HepG2 (cell line): ENCODE results near the gene RPS10. TPM values are rescaled to one million over a fixed set of nuclear protein-coding genes. Genes with fewer than 3 reads are reported as not detected.
A peak's percentile ranks its signal among the peaks of the same experiment; 100 is the strongest.

Experiments used
- ATAC-seq: fragments of 200-7000 bp; cut with Tn5 transposase; 3 replicates; pipeline ENCODE4 v1.9.1; 2020; ENCODE audit warnings: mild to moderate bottlenecking, moderate library complexity
- BruUV-seq: library from RNA; stranded (reverse); fragments of 400-500 nt; replicated peaks from 2 replicates; lab custom pipeline; 2021; lab: Mats Ljungman, UMichigan
- CTCF ChIA-PET: fragments of 300-600 bp; formaldehyde crosslinking; extraction: SDS; loops from one replicate; lab custom pipeline; 2021; ENCODE audit warnings: low total read pairs, inconsistent platforms, low intra/inter-chr PET ratio; lab: Yijun Ruan, JAX
- POLR2A ChIA-PET: fragments of 350-600 bp; sonication (Branson Sonifier 250); formaldehyde crosslinking; loops from one replicate; lab custom pipeline; 2020; ENCODE audit warnings: antibody characterized with exemption, inconsistent platforms; lab: Yijun Ruan, JAX
- DNase-seq: peaks from one replicate; pipeline ENCODE4 v3.0.0-alpha.2; 2015; ENCODE audit warnings: low spot score
- FAIRE-seq: peaks from 3 replicates; lab custom pipeline; 2011; peaks lifted over from hg19 to GRCh38; lab: Jason Lieb, UNC
- H2AFZ ChIP-seq: one replicate; pipeline ENCODE4 v1.6.1; 2011; ENCODE audit warnings: low read length, inconsistent platforms
- H3K27ac ChIP-seq: fragments of 300-600 bp; 3 replicates; pipeline ENCODE4 v1.8.0; 2011; ENCODE audit warnings: mixed run types, mild to moderate bottlenecking, mixed read lengths, low read length, inconsistent platforms; ENCODE audit not compliant: insufficient read depth; ENCODE audit errors: extremely low read length
- H3K27me3 ChIP-seq, 2 experiments: fragments of 200-600 bp in 1 of 2; 2 replicates in 1 of 2; 3 replicates in 1 of 2; pipeline versions ENCODE4 v1.6.0 to v1.8.0; 2011; ENCODE audit warnings: low read length in 2 of 2, mild to moderate bottlenecking in 2 of 2, moderate library complexity in 2 of 2, inconsistent platforms in 1 of 2; ENCODE audit not compliant: insufficient read depth in 2 of 2, control insufficient read depth in 1 of 2
- H3K36me3 ChIP-seq, 2 experiments: fragments of 200-600 bp in 1 of 2; replicated peaks in 1 of 2; 2 replicates in 1 of 2; 3 replicates in 1 of 2; pipeline versions ENCODE4 v1.5.1 to v1.8.0; 2011; ENCODE audit warnings: low read length in 2 of 2, inconsistent platforms in 1 of 2; ENCODE audit not compliant: insufficient read depth in 2 of 2, control insufficient read depth in 1 of 2
- H3K4me1 ChIP-seq: 2 replicates; pipeline ENCODE4 v1.5.1; 2012; ENCODE audit warnings: low read length, inconsistent platforms; ENCODE audit not compliant: insufficient read depth
- H3K4me2 ChIP-seq: 2 replicates; pipeline ENCODE4 v1.6.0; 2011; ENCODE audit warnings: low read depth, low read length, inconsistent platforms
- H3K4me3 ChIP-seq, 3 experiments: fragments of 200-600 bp in 1 of 3; sonication (generic), shearing (Covaris generic) in 1 of 3; replicated peaks in 1 of 3; 2 replicates each; pipeline ENCODE4 v1.5.1; 2011 to 2016; ENCODE audit warnings: low read length in 3 of 3, inconsistent platforms in 2 of 3, low read depth in 2 of 3, mild to moderate bottlenecking in 2 of 3, control low read depth in 1 of 3, mixed read lengths in 1 of 3; ENCODE audit not compliant: insufficient read depth in 1 of 3
- H3K79me2 ChIP-seq: one replicate; pipeline ENCODE4 v1.6.1; 2011; ENCODE audit warnings: low read length, inconsistent platforms; ENCODE audit not compliant: insufficient read depth
- H3K9ac ChIP-seq: 2 replicates; pipeline ENCODE4 v1.6.0; 2011; ENCODE audit warnings: mild to moderate bottlenecking, low read depth, low read length, inconsistent platforms; ENCODE audit not compliant: insufficient read depth
- H3K9me3 ChIP-seq: 2 replicates; pipeline ENCODE4 v1.5.1; 2012; ENCODE audit warnings: mild to moderate bottlenecking, low read length
- H4K20me1 ChIP-seq: 2 replicates; pipeline ENCODE4 v1.6.0; 2011; ENCODE audit warnings: inconsistent platforms, mild to moderate bottlenecking, low read length, moderate library complexity; ENCODE audit not compliant: insufficient read depth
- ATF7 ChIP-seq, 2 experiments: fragments of 450-650 bp in 1 of 2; sonication (generic) in 1 of 2; formaldehyde crosslinking in 1 of 2; IDR thresholded peaks; 2 replicates each; pipeline versions ENCODE4 v1.4.0 to v1.6.1; 2016 to 2020; ENCODE audit warnings: antibody characterized with exemption in 1 of 2, mild to moderate bottlenecking in 1 of 2, missing genetic modification reagents in 1 of 2
- KLF11 ChIP-seq: IDR thresholded peaks from 2 replicates; pipeline ENCODE4 v1.6.1; 2016; ENCODE audit warnings: missing compliant biosample characterization
- MEIS1 ChIP-seq: sonication (generic); formaldehyde crosslinking; IDR thresholded peaks from 2 replicates; pipeline ENCODE4 v1.9.0; 2021; ENCODE audit warnings: mild to moderate bottlenecking, missing genetic modification reagents, moderate library complexity, borderline replicate concordance
- TARDBP ChIP-seq: sonication (generic); formaldehyde crosslinking; IDR thresholded peaks from 2 replicates; pipeline ENCODE4 v1.8.0; 2022; ENCODE audit warnings: mild to moderate bottlenecking, missing genetic modification reagents
- XBP1 ChIP-seq: sonication (generic); formaldehyde crosslinking; IDR thresholded peaks from 2 replicates; pipeline ENCODE4 v1.5.0; 2020; ENCODE audit warnings: missing genetic modification reagents
- ZNF605 ChIP-seq: sonication (generic); formaldehyde crosslinking; IDR thresholded peaks from 2 replicates; pipeline ENCODE4 v1.8.0; 2022; ENCODE audit warnings: mild to moderate bottlenecking, missing genetic modification reagents
- ZNF75D ChIP-seq: sonication (generic); formaldehyde crosslinking; IDR thresholded peaks from 2 replicates; pipeline ENCODE4 v1.8.1; 2023; ENCODE audit warnings: missing genetic modification reagents, mild to moderate bottlenecking, borderline replicate concordance
- WGBS: methylation state at CpG from one replicate; pipeline ENCODE4 v1.1.6; 2017; ENCODE audit warnings: low lambda C conversion rate; 5-methylcytosine and 5-hydroxymethylcytosine counted together
- in situ Hi-C: cut with HindIII; loops from 2 replicates; pipeline ENCODE4 v1.10.0; 2017; ENCODE audit warnings: low pct_unique_long_range_greater_than_20kb; ENCODE audit not compliant: extremely low pct_ligation_motif_present
- intact Hi-C: fragments of 100-400 bp; cut with micrococcal nuclease; formaldehyde crosslinking; loops from one replicate; pipeline ENCODE4 v1.10.0; 2022; ENCODE audit not compliant: unreplicated experiment
- polyA plus RNA-seq, 8 experiments: library from polyadenylated mRNA; depleted of rRNA in 3 of 8; stranded (reverse) in 7 of 8; unstranded in 1 of 8; fragments of >200 nt; fragmentation: Illumina TruSeq in 4 of 8; extraction: Trizol in 4 of 8; gene quantifications; 2 replicates each; pipeline versions ENCODE4 v1.2.1 to v1.2.3, GENCODE V29; 2011 to 2016; ENCODE audit warnings: low read depth in 4 of 8, missing spikeins in 1 of 8, mixed read lengths in 1 of 8; ENCODE audit not compliant: insufficient read depth in 1 of 8
- total RNA-seq, 5 experiments: library from RNA; depleted of rRNA; stranded (reverse); fragments of >200 nt; fragmentation: Illumina TruSeq; extraction: Trizol; gene quantifications; 2 replicates each; pipeline ENCODE4 v1.2.3, GENCODE V29; 2016; ENCODE audit warnings: low read depth in 1 of 5
- TF ChIP-seq, protein P1 (sequence below): sonication (generic); formaldehyde crosslinking; conservative IDR thresholded peaks from 2 replicates; pipeline ENCODE4 v1.4.0; 2020; ENCODE audit warnings: mild to moderate bottlenecking, missing genetic modification reagents, moderate library complexity
- TF ChIP-seq, protein P2 (sequence below): sonication (generic); formaldehyde crosslinking; IDR thresholded peaks from 2 replicates; pipeline ENCODE4 v1.4.0; 2020; ENCODE audit warnings: missing genetic modification reagents, borderline replicate concordance
- TF ChIP-seq, protein P3 (sequence below): sonication (generic); formaldehyde crosslinking; IDR thresholded peaks from 2 replicates; pipeline ENCODE4 v1.4.0; 2020; ENCODE audit warnings: missing genetic modification reagents

RPS10 gene
- total and polyA plus RNA-seq, 2 of the 13 experiments (the other 11 are each of a cell fraction or from before 2014, with no cell fraction given), result 2,909 to 4,648 TPM

DNA sequence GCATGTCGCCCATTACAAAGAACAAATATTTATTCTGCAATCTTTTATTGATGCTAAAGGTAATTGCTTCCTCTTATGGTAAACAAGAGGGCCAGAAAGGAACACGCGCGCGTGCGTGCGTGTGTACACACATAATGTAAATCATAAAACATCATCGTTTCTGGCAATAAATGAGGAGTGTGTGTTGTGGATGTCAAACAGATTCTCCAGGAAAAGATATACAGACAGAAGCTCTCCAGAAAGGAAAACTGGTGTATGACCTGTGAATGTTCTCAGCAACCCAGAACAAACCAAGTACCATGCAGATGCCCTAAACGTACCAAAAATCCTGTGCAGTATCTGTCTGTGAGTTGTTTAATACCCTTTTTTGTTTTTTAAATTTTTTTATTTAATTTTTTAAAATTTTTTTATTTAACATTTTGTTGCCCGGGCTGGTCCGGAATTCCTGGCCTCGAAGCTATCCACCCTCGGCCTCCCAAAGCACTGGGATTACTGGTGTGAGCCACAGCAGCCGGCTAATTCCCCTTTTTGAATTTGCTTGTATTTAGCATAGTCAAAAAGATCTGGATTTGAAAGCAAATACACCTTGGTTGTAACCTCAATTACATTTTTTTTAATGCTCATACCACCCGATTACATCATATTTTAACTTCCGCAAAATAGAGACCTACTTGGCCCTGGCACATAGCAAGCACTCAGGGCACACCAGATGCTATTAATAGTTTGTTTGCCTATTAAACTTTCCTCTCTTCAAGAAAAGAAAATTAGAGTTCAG lies 32.5 kb downstream of the RPS10 start:
- in situ Hi-C loops (no loop called here), intact Hi-C loops (loop anchor here (2.0 kb wide), 1 partner anchor 145 kb away; the partner anchor contains the start of gene SMIM29)
- ATAC-seq, result no peak
- no peak for FAIRE-seq
- Histone ChIP-seq H3K9ac (peak overlapping the region; percentile 93), H3K79me2 (peaks cover 39% of the 10 kb centered on the region), H3K4me1 (peaks cover 28% of the 10 kb centered on the region), H3K27me3 (no peaks in the 10 kb centered on the region; a peak in 1 of 5 replicates), H2AFZ (peak overlapping the region; percentile 64), H3K9me3 (peaks cover 5% of the 10 kb centered on the region), H3K4me2 (peak overlapping the region; percentile 83), H4K20me1 (peaks cover 5% of the 10 kb centered on the region), H3K27ac (peak overlapping the region; percentile 93), H3K4me3 (peak overlapping the region; percentile 64 to 86 (median 81)), H3K36me3 (no peaks in the 10 kb centered on the region)
- POLR2A ChIA-PET, result interaction anchor here (0.9 to 3.5 kb wide), 2 partner anchors 22 kb away, joined by 4 to 22 read pairs; no protein-coding TSS in a partner anchor
- WGBS, result 46% methylated on average over 16 of the region's 16 CpGs
- DNase-seq, result no peak
- BruUV-seq, result TSS peak; percentile 64
- CTCF ChIA-PET, result interaction anchor here (1.5 to 1.7 kb wide), 3 partner anchors 144 to 197 kb away, joined by 6 to 12 read pairs (median 6); partner anchors contain the start of gene SMIM29
- 0 out of 2 replicates have a peak, but pooled peaks have one; percentile 37 for TF ChIP-seq MEIS1 (CRISPR knock-in tag)
- TF ChIP-seq KLF11 (CRISPR knock-in tag), result 0 out of 2 replicates have a peak, but pooled peaks have one; percentile 2
- 0 out of 2 replicates have a peak, but pooled peaks have one; percentile 1 for TF ChIP-seq ZNF605
- peak; percentile 55; the same call in 1 of the 2 replicates for TF ChIP-seq ATF7 (IDR thresholded peaks at IDR 0.05)
- no peak for TF ChIP-seq ATF7 (CRISPR knock-in tag; IDR thresholded peaks at IDR 0.05)
- TF ChIP-seq, protein P1, sequence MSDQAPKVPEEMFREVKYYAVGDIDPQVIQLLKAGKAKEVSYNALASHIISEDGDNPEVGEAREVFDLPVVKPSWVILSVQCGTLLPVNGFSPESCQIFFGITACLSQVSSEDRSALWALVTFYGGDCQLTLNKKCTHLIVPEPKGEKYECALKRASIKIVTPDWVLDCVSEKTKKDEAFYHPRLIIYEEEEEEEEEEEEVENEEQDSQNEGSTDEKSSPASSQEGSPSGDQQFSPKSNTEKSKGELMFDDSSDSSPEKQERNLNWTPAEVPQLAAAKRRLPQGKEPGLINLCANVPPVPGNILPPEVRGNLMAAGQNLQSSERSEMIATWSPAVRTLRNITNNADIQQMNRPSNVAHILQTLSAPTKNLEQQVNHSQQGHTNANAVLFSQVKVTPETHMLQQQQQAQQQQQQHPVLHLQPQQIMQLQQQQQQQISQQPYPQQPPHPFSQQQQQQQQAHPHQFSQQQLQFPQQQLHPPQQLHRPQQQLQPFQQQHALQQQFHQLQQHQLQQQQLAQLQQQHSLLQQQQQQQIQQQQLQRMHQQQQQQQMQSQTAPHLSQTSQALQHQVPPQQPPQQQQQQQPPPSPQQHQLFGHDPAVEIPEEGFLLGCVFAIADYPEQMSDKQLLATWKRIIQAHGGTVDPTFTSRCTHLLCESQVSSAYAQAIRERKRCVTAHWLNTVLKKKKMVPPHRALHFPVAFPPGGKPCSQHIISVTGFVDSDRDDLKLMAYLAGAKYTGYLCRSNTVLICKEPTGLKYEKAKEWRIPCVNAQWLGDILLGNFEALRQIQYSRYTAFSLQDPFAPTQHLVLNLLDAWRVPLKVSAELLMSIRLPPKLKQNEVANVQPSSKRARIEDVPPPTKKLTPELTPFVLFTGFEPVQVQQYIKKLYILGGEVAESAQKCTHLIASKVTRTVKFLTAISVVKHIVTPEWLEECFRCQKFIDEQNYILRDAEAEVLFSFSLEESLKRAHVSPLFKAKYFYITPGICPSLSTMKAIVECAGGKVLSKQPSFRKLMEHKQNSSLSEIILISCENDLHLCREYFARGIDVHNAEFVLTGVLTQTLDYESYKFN (CRISPR knock-in tag), result 0 out of 2 replicates have a peak, but pooled peaks have one; percentile 5
- TF ChIP-seq TARDBP (CRISPR knock-in tag), result no peak
- TF ChIP-seq, protein P2, sequence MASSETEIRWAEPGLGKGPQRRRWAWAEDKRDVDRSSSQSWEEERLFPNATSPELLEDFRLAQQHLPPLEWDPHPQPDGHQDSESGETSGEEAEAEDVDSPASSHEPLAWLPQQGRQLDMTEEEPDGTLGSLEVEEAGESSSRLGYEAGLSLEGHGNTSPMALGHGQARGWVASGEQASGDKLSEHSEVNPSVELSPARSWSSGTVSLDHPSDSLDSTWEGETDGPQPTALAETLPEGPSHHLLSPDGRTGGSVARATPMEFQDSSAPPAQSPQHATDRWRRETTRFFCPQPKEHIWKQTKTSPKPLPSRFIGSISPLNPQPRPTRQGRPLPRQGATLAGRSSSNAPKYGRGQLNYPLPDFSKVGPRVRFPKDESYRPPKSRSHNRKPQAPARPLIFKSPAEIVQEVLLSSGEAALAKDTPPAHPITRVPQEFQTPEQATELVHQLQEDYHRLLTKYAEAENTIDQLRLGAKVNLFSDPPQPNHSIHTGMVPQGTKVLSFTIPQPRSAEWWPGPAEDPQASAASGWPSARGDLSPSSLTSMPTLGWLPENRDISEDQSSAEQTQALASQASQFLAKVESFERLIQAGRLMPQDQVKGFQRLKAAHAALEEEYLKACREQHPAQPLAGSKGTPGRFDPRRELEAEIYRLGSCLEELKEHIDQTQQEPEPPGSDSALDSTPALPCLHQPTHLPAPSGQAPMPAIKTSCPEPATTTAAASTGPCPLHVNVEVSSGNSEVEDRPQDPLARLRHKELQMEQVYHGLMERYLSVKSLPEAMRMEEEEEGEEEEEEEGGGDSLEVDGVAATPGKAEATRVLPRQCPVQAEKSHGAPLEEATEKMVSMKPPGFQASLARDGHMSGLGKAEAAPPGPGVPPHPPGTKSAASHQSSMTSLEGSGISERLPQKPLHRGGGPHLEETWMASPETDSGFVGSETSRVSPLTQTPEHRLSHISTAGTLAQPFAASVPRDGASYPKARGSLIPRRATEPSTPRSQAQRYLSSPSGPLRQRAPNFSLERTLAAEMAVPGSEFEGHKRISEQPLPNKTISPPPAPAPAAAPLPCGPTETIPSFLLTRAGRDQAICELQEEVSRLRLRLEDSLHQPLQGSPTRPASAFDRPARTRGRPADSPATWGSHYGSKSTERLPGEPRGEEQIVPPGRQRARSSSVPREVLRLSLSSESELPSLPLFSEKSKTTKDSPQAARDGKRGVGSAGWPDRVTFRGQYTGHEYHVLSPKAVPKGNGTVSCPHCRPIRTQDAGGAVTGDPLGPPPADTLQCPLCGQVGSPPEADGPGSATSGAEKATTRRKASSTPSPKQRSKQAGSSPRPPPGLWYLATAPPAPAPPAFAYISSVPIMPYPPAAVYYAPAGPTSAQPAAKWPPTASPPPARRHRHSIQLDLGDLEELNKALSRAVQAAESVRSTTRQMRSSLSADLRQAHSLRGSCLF (CRISPR knock-in tag), result 0 out of 2 replicates have a peak, but pooled peaks have one; percentile 11
- TF ChIP-seq ZNF75D (CRISPR knock-in tag), result no peak
- TF ChIP-seq, protein P3, sequence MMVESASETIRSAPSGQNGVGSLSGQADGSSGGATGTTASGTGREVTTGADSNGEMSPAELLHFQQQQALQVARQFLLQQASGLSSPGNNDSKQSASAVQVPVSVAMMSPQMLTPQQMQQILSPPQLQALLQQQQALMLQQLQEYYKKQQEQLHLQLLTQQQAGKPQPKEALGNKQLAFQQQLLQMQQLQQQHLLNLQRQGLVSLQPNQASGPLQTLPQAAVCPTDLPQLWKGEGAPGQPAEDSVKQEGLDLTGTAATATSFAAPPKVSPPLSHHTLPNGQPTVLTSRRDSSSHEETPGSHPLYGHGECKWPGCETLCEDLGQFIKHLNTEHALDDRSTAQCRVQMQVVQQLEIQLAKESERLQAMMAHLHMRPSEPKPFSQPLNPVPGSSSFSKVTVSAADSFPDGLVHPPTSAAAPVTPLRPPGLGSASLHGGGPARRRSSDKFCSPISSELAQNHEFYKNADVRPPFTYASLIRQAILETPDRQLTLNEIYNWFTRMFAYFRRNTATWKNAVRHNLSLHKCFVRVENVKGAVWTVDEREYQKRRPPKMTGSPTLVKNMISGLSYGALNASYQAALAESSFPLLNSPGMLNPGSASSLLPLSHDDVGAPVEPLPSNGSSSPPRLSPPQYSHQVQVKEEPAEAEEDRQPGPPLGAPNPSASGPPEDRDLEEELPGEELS, result 0 out of 2 replicates have a peak, but pooled peaks have one; percentile 2
- 0 out of 2 replicates have a peak, but pooled peaks have one; percentile 17 for TF ChIP-seq XBP1 (CRISPR knock-in tag)
